Parathyroid adenoma (tissue), 2 donors: ENCODE measurements around the gene ICE1.
"Not testable (repeated sequence)": the region's sequence is repeated elsewhere in the genome, so short reads cannot be mapped to it uniquely, and the experiment has no call there.

Experiments used
- H2AFZ ChIP-seq: fragments of 300-600 bp; sonication (generic); one replicate; pipeline ENCODE4 v1.7.0; 2017; ENCODE audit warnings: antibody characterized with exemption, mild to moderate bottlenecking
- H3K27ac ChIP-seq: fragments of 300-600 bp; sonication (generic); one replicate; pipeline ENCODE4 v1.7.0; 2017
- H3K27me3 ChIP-seq: fragments of 300-600 bp; sonication (generic); one replicate; pipeline ENCODE4 v1.7.0; 2017; ENCODE audit warnings: low read length; ENCODE audit not compliant: control insufficient read depth, insufficient read depth
- H3K36me3 ChIP-seq: fragments of 300-600 bp; sonication (generic); one replicate; pipeline ENCODE4 v1.7.0; 2017; ENCODE audit warnings: low read length; ENCODE audit not compliant: control insufficient read depth, insufficient read depth
- H3K4me1 ChIP-seq: fragments of 300-600 bp; sonication (generic); one replicate; pipeline ENCODE4 v1.7.0; 2017; ENCODE audit warnings: control low read depth
- H3K4me2 ChIP-seq: fragments of 300-600 bp; sonication (generic); one replicate; pipeline ENCODE4 v1.7.0; 2017; ENCODE audit warnings: low read length
- H3K4me3 ChIP-seq: fragments of 300-600 bp; sonication (generic); one replicate; pipeline ENCODE4 v1.7.0; 2017; ENCODE audit warnings: low read depth, low read length
- H3K79me2 ChIP-seq: fragments of 300-600 bp; sonication (generic); one replicate; pipeline ENCODE4 v1.7.0; 2017; ENCODE audit warnings: control low read depth
- H3K9ac ChIP-seq: fragments of 300-600 bp; sonication (generic); one replicate; pipeline ENCODE4 v1.7.0; 2017; ENCODE audit warnings: mild to moderate bottlenecking
- H3K9me3 ChIP-seq: fragments of 300-600 bp; sonication (generic); one replicate; pipeline ENCODE4 v1.7.0; 2017; ENCODE audit warnings: low read length; ENCODE audit not compliant: control insufficient read depth
- TF ChIP-seq, protein P1 (sequence below): fragments of 300-600 bp; sonication (generic); IDR thresholded peaks from one replicate; pipeline ENCODE4 v1.7.0; 2017; ENCODE audit warnings: antibody characterized with exemption, mild to moderate bottlenecking
- donor health status: primary hyperparathyroidism.

The ICE1 gene

DNA sequence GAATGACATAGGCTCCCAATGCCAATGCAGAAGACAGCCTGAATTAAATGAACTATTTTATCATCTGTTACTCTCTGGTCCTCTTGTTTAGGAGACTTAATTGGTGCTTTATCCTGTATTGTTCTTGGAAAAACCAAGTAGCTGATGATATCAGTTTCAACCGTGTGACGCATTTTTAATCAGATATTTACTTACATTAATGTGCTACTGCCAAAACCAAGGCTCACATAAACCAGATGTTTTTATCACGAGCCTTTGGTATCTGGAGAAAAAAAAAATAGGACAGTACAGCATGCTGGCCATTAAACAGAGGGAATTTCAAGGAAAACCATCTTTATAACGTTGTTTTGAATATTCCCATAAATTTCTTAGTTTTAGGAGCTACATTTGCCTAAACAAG lies 90.1 kb downstream of the ICE1 start:
- Histone ChIP-seq H3K9ac (no peak overlapping the region), H3K9me3 (no peaks in the 10 kb centered on the region), H2AFZ (no peak overlapping the region), H3K4me3 (no peak overlapping the region), H3K27ac (no peak overlapping the region), H3K4me2 (no peak overlapping the region), H3K27me3 (no peaks in the 10 kb centered on the region), H3K79me2 (no peaks in the 10 kb centered on the region), H3K4me1 (no peaks in the 10 kb centered on the region), H3K36me3 (no peaks in the 10 kb centered on the region)
- TF ChIP-seq, protein P1, sequence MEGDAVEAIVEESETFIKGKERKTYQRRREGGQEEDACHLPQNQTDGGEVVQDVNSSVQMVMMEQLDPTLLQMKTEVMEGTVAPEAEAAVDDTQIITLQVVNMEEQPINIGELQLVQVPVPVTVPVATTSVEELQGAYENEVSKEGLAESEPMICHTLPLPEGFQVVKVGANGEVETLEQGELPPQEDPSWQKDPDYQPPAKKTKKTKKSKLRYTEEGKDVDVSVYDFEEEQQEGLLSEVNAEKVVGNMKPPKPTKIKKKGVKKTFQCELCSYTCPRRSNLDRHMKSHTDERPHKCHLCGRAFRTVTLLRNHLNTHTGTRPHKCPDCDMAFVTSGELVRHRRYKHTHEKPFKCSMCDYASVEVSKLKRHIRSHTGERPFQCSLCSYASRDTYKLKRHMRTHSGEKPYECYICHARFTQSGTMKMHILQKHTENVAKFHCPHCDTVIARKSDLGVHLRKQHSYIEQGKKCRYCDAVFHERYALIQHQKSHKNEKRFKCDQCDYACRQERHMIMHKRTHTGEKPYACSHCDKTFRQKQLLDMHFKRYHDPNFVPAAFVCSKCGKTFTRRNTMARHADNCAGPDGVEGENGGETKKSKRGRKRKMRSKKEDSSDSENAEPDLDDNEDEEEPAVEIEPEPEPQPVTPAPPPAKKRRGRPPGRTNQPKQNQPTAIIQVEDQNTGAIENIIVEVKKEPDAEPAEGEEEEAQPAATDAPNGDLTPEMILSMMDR = no peak

DNA sequence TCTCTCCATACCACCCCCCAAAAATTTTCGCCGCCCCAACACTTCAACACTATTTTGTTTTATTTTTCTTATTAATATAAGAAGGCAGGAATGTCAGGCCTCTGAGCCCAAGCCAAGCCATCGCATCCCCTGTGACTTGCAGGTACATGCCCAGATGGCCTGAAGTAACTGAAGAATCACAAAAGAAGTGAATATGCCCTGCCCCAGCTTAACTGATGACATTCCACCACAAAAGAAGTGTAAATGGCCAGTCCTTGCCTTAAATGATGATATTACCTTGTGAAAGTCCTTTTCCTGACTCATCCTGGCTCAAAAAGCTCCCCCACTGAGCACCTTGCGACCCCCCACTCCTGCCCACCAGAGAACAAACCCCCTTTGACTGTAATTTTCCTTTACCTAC lies 98.1 kb downstream of the ICE1 start:
- H3K4me3 ChIP-seq, H3K4me1 ChIP-seq, H3K79me2 ChIP-seq, H3K27me3 ChIP-seq, H3K9ac ChIP-seq, H3K9me3 ChIP-seq, H3K27ac ChIP-seq, H3K36me3 ChIP-seq, H3K4me2 ChIP-seq, H2AFZ ChIP-seq: not testable (repeated sequence)

DNA sequence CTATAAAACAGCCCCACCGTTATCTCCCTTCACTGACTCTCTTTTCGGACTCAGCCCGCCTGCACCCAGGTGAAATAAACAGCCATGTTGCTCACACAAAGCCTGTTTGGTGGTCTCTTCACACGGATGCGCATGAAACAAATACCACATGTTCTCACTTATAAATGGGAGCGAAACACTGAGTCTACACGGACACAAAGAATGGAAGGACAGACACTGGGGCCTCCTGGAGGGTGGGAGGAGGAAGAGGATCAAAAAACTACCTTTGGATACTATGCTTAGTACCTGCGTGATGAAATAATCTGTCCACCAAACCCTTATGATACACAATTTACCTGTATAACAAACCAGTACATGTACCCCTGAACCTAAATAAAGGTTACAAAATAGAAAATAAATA lies 98.6 kb downstream of the ICE1 start:
- TF ChIP-seq, protein P1 = no peak
- Histone ChIP-seq H3K36me3 (no peaks in the 10 kb centered on the region), H3K9me3 (no peaks in the 10 kb centered on the region), H3K79me2 (no peaks in the 10 kb centered on the region), H2AFZ (no peak overlapping the region), H3K4me3 (no peak overlapping the region), H3K9ac (no peak overlapping the region), H3K4me2 (no peak overlapping the region), H3K27me3 (no peaks in the 10 kb centered on the region), H3K4me1 (no peaks in the 10 kb centered on the region), H3K27ac (no peak overlapping the region)

DNA sequence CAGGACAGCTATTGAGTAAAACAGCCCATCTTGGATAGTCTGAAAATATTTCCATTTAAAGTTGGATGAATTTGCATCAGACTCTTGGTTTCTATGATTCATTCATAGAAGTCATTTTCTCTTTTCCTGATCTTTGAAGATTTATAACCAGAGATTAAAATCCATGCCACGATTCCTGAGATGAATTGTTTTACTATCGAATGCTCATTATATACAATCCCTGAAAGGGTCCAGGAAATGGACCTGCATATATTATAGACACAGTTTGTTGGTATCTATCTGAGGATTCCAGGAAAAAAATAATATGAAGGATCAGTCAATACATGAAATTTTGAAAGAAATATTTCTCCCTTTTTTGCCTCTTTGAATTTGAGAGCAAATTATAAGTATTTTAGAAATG lies 99.0 kb downstream of the ICE1 start:
- TF ChIP-seq, protein P1 = no peak
- H3K79me2 ChIP-seq = no peaks in the 10 kb centered on the region

DNA sequence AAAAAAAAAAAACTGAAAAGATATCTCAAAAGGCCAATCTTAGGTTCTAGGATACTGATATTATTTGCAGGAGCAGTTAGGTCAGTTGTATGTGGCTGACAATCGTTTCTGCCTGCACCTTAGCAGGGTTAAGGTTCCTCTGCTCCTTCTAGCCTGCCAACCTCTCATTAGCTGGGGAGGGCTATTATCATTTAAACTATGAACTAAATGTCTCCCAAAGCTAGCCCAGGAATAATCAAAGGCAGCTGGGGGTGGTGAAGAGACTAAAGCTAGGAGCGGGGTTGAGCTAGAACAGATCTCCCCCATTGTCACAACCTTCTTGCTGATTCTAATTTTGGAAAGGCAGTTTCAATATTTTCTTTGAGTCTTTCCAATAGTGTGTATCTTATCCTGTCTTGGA lies 99.9 kb downstream of the ICE1 start:
- no peaks in the 10 kb centered on the region for H3K4me1 ChIP-seq
- no peak overlapping the region for H3K27ac ChIP-seq
- H3K4me2 ChIP-seq = no peak overlapping the region
- no peaks in the 10 kb centered on the region for H3K27me3 ChIP-seq
- H3K4me3 ChIP-seq = no peak overlapping the region
- H3K36me3 ChIP-seq = no peaks in the 10 kb centered on the region
- no peak overlapping the region for H3K9ac ChIP-seq
- TF ChIP-seq, protein P1 = no peak
- H2AFZ ChIP-seq = no peak overlapping the region
- no peaks in the 10 kb centered on the region for H3K9me3 ChIP-seq
- H3K79me2 ChIP-seq = no peaks in the 10 kb centered on the region

More for the DNA sequence above, 99.0 kb downstream of the ICE1 start:
- H3K27me3 ChIP-seq = no peaks in the 10 kb centered on the region
- H3K9me3 ChIP-seq = no peaks in the 10 kb centered on the region
- no peak overlapping the region for H3K4me2 ChIP-seq
- no peak overlapping the region for H2AFZ ChIP-seq
- H3K9ac ChIP-seq = no peak overlapping the region
- H3K4me1 ChIP-seq = no peaks in the 10 kb centered on the region
- no peaks in the 10 kb centered on the region for H3K36me3 ChIP-seq
- no peak overlapping the region for H3K4me3 ChIP-seq
- H3K27ac ChIP-seq = no peak overlapping the region
